HG03575 (cell line): ENCODE results near the gene TBCCD1.
"Not testable (repeated sequence)": the region's sequence is repeated elsewhere in the genome, so short reads cannot be mapped to it uniquely, and the experiment has no call there.

ENCODE experiments used
- ATAC-seq: cut with Tn5 transposase; IDR thresholded peaks from one replicate; pipeline ENCODE4 v1.9.1; 2021; ENCODE audit not compliant: unreplicated experiment, insufficient number of reproducible peaks, low FRiP score; ENCODE audit errors: extremely low read depth

Gene TBCCD1

DNA sequence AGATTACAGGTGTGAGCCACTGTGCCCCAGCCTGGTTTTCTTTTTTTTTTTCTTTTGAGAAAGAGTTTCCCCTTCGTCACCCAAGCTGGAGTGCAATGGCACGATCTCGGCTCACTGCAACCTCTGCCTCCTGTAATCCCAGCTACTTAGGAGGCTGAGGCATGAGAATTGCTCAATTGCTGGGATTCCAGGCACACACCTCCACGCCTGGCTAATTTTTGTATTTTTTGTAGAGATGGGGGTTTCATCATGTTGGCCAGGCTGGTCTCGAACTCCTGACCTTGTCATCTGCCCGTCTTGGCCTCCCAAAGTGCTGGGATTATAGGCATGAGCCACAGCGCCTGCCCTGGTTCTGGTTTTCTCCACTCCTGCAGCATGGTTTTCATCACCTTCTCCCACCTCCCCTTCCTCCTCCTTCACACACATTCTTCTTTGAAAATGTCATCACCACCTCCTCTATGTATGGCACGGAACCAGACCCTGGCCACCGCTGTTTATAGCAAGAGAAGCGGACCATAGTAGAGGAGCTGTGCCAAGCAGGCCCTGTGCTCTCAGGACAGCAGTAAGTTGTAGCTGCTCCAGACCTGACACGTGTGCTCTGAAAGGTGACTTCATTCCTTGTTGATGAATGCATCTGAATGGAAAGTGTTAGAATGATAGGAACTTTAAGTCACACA, 31.1 kb upstream of the TBCCD1 start:
- no peak for ATAC-seq

DNA sequence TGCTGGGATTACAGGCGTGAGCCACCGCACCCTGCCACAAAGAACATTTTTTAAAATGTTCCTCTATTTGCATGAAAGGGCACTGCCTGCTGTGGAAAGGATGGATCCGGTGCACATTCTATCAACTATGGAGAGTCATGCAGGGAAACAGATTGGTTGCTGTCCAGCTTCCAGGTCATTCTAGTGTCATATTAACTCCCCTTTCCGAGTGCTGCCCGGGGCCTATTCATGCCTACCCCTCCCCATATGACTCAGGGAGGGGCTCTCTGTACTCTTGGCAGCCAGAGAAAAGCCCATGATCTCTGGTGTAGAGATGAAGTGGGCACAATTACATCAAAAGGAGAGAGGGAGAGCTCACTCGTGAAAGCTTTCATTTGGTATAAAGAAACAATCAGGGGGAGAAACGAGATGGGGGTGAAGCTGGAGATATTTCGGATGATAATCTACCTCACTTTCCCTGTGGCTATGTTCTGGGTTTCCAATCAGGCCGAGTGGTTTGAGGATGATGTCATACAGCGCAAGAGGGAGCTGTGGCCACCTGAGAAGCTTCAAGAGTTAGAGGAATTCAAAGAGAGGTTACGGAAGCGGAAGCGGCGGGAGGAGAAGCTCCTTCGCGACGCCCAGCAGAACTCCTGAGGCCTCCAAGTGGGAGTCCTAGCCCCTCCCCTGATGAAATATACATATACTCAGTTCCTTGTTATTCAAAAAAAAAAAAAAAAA, 29.6 kb upstream of the TBCCD1 start:
- ATAC-seq = no peak

- ATAC-seq = no peak
These were observed 27.5 kb upstream of the TBCCD1 start for GRCh38 chr3:186594591-186595113.

DNA sequence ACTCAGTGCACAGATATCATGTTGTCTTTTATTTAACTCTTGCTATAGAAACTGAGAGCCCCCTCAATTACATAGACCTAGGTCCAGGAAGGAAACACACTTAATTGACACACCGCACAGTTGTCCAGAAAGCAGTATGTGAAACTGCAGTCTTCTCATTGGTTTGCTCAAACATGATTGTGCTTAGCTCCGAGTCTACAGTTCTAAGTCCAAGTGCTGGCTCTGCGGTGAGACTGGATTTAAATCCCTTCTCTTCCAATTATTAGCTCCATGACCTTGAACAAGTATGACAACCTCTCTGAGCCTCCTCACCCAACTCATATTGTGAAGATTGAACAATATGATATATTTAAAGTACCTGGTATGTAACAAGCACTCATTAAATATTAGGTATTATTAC, 26.7 kb upstream of the TBCCD1 start:
- ATAC-seq = no peak

DNA sequence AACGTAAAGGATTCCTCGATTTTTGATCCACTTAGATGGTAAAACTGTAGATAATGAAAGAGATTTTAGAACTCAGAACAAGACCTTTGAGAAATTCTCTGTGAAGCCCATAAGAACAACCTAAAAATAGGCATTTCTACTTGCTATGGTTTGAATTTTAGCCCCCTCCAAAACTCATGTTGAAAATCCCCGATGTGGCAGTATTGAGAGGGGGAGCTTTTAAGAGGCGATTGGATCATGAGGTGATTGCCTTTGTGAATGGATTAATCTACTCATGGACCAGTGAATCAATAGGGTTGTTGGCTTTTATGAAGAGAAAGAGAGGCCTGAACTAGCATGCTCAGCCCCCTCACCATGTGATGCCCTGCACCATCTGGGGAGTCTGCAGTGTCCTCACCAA, 25.5 kb upstream of the TBCCD1 start:
- ATAC-seq = no peak

DNA sequence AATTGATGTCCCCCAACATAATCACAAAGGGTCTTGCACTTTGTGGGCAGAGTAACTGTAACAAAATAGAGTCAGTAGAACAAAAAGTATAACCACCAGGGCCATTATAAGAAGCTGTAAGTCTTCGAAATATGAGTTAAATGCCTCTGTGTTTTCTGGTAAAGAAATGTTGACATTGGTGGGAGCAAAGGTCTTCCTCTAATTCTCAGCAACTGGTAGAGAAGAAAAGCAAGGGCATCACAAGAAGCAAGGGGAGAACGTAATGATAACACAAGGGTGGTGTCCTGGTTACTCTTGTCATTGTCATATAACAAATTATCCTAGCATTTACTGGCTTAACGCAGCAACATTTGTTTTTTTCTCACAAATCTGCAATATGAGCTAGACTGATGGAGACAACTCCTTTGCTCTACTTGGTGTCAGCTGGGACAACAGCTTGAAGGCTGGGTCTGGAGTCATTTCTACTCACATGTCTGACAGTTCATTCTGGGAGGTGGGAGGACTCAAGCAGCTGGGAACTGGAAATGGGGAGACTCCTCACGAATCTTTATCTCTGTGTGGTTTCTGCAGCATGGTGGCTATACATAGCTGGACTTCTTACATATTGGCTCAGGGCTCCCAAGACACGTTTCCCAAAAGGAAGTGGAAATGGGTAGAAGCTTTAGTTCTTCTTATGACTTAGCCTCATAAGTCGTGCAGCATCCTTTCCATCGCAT, 23.6 kb upstream of the TBCCD1 start:
- no peak for ATAC-seq

DNA sequence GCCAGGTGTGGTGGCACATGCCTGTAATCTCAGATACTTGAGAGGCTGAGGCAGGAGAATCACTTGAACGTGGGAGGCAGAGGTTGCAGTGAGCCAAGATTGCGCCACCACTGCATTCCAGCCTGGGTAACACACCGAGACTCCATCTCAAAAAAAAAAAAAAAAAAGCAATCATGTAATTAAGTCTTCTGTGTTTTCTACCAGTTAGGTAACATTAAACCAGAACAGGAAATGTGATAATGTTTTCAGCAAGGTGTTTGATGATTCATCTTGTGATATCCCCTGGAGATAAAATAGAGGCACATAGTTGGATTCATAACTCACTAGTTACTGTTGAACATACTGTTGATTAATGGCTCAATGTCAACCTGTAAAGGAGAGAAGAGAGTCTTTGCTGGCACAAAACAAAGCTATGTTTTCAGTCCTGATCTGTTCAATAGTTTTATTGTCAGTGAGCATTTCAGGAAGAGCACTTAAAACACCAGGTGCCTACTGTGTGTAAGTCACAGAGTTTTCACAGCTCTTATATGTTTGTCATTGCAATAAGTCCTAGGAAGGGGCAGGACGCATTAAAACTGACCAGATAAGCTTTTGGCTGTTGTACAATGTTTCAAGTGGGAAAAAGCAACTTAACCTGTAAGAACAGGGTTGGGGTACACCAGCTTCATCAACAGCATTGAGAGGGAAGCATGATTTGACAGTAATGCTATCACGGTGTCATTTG, 22.9 kb upstream of the TBCCD1 start:
- no peak for ATAC-seq

GRCh38 chr3:186589121-186589520, 22.0 kb upstream of the TBCCD1 start:
- ATAC-seq = no peak

DNA sequence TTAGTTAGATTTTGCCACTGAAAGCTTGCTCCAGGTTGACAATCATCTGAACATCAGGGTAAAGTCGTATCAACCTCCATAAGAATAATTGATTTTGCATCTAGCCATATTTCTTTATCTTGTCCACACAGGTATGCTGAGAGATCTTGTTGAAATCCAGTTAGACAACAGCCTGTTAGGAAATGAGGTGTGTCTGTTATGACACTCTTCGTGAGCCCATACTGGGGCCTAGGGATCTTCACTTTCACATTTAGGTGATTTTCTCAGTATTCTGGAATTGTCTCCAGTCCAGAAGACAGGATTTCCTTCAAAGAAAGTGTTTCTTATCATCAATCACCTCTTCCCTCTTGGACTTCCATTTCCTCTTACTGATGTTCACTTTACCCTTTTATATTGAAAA, 21.5 kb upstream of the TBCCD1 start:
- ATAC-seq = no peak

DNA sequence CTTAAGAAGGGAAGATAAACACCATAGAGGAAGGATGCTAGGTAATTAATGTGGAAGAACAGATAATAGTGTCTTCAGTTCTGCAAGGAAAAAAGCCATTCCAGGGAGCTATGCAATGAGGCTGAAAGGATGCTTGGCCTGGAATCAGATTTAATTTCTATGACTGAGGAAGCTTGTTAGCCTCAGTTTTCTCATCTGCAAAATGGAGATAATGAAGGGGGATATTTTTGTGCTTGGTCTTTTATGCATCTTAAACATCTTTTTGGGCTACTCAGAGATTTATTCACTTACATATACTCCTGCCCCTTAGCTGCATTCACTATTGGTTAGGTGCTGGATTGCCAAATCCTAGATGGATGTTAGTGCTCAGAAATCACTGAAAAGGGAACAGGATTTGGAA, 20.0 kb upstream of the TBCCD1 start:
- ATAC-seq = no peak

DNA sequence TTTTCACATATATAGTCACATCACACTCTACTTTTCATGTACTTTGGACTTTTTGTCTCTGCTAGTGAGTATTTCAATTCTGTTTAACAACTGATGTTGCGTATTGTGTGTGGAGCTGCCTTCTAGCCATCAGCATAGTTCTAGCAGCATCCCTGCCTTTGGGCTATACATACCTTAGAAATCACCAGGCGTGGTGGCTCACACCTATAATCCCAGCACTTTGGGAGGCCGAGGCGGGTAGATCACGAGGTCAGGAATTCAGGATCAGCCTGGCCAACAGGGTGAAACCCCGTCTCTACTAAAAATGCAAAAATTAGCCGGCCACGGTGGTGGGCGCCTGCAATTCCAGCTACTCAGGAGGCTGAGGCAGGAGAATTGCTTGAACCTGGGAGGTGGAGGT, 19.1 kb upstream of the TBCCD1 start:
- not testable (repeated sequence) for ATAC-seq

DNA sequence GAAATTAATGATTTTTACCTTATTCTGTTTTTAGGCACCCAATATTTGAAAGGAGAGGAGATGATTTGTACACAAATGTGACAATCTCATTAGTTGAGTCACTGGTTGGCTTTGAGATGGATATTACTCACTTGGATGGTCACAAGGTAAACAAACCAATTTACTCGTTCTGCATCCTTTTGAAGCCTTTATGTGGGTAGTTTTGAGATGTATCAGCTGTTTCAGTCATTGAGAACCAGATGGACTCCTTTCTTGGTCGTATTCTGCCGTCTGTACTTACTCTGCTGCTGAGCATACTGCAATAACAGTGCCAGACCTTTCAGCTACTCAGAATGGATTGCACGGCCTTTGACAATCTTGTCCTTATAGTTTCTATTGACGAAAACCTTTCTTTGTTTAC, 16.7 kb upstream of the TBCCD1 start:
- ATAC-seq = no peak

GRCh38 chr3:186582541-186582940, 15.4 kb upstream of the TBCCD1 start:
- no peak for ATAC-seq

GRCh38 chr3:186580785-186581184, 13.6 kb upstream of the TBCCD1 start:
- no peak for ATAC-seq

DNA sequence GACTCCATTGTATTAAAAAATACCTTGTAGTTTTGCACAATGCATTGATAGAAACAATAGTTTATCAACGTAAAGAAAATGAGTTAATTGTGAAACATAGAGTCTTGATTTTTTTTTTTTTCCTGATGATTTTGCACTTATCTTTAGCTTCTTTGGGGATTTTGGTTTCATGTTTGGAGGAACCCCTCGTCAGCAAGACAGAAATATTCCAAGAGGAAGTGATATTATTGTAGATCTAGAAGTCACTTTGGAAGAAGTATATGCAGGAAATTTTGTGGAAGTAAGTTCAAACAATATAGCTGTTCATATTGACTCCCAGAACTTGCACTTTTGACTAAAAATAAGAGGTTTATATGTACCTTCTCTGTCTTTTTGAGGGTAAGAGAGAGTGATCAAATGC, 10.4 kb upstream of the TBCCD1 start:
- ATAC-seq = no peak

DNA sequence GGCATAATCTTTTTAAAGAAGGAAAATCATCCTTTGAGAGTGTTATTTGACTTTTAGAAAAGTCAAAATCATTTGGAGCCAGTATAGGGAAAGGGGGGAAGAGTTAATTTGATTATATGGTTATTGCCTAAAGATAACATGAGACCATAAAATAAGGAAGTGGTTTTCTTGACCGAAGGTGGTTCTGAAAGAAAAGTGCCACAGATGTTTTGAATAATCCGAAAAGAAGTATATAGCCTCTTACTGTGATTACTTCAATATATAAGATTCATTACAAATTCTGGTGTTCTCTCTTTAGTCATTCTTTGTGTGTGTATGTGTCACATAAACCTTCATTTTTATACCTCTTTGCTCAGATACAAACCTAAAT, 4.5 kb upstream of the TBCCD1 start:
- ATAC-seq = no peak

DNA sequence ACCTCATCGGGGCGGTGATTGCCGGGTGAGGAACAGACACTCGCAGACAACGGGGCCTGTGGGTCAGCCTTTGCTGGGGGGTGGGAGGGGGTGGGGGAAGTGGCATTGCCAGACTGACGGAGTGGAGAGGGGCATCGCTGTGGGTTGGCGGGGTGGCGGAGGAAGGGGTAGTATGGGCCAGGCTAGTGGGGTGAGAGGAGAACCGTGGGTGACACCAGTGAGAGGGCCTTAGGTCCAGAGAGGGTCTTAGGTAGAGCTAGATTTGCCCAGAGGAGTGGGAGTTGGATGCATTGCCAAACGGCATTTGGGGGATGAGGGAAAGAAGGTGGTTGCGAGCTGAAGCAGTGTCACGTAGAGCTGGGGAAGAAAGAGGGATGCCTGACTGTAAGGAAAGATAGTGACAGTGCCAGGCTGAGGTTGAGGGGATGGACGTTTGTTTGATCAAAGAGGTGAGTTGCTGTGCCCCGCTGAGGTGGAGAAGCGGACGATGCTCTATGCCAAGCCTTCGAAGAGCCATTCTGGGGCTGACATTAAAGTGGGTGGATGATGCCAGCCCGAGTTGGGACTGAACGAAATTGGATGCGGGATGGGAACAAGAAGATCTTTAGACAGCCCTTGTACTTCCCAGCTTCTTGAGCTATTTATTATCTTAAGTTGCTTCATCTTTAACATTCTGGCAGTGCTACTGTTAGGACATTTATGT, 4.0 kb upstream of the TBCCD1 start:
- ATAC-seq = no peak

GRCh38 chr3:186570096-186570940, 3.2 kb upstream of the TBCCD1 start, which contains the start of gene DNAJB11:
Gene DNAJB11 (plus strand): TSS chr3:186570720. CDS start chr3:186570898, 178 bp downstream.
- peak; percentile 75 for ATAC-seq
